Right hindlimb (tissue), 1 donor: ENCODE results near the gene SRM.
"Not testable (repeated sequence)": the region's sequence is repeated elsewhere in the genome, so short reads cannot be mapped to it uniquely, and the experiment has no call there.

Experiments
- DNase-seq: peaks from one replicate; pipeline ENCODE4 v3.0.0-alpha.2; 2018

The SRM gene

GRCh38 chr1:11059968-11060830 is at the start of gene SRM:
Gene SRM, minus strand, starts transcription at chr1:11060018. Its CDS starts 75 bp downstream, at chr1:11059943.
- DNase-seq: peak; percentile 94

GRCh38 chr1:11109047-11109760 is 49.4 kb upstream of the SRM start:
- DNase-seq: no peak

DNA sequence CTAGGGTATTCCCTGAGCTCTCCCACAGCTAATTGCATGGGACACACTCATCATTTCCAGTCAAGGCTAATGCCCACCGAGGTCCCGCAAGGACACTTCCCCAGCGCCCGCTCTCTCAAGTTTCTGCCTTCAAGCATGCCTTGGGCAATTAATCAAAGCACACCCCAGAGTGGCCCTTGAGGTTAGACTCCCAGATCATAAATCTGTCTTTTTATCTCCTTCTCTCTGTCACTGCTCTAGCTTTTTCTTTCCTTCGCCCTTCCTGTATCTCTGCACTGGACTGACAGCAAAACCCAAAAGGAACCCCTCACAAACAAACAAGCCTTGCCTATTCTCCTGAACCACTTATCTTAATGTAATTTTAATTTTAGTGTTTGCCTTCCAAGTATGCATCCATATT is 47.8 kb upstream of the SRM start:
- no peak for DNase-seq

DNA sequence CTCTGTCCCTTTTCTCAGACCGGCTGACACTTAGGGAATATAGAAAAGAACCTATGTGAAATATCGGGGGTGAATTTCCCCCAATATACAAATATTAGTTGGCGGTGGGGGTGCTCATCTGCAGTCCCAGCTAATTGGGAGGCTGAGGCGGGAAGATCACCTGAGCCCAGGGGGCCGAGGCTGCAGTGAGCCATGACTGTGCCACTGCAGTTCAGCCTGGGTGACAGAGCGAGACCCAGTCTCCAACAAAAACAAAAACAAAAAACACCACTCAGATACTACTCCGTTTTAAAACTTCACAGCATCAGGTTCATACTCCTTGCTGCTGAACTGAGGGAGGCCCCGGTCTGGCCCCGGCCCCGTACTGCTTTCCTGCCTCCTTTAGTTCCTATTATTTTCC is 45.8 kb upstream of the SRM start:
- no peak for DNase-seq

DNA sequence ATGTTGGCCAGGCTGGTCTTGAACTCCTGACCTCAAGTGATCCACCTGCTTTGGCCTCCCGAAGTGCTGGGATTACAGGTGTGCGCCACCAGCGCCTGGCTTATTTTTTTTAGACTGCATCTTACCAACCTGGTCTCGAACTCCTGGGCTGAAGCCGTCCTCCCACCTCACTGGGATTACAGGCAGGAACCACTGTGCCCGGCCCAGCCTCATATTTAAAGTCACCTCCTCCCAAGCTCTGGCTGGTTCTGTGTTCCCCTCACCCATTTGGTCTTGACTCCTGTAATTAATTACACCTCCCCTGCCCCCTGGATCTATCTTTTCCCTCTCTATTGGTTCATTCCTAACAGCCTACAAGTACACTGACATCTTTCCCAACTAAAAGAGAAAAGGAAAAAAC is 41.5 kb upstream of the SRM start:
- DNase-seq: no peak

GRCh38 chr1:11100806-11101205 is 41.0 kb upstream of the SRM start:
- not testable (repeated sequence) for DNase-seq

DNA sequence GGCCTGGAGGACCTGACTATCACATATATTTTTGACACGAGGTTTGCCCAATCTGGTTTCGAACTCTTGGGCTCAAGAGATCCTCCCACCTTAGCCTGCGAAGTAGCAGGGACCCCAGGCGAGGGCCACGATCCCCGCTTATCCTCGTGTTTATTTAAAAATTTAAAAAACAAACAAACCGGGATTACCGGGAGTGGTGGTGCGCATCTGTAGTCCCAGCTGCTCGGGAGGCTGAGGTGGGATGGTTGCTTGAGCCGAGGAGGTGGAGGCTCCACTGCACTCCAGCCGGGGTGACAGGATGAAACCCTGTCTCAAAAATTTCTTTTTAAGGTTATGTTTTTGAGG is 40.3 kb upstream of the SRM start:
- DNase-seq: no peak

GRCh38 chr1:11099310-11100148 is 39.7 kb upstream of the SRM start, which contains the start of gene EXOSC10:
Gene EXOSC10, minus strand, starts transcription at chr1:11099869. Its CDS starts 38 bp downstream, at chr1:11099831.
- peak; percentile 94 for DNase-seq

DNA sequence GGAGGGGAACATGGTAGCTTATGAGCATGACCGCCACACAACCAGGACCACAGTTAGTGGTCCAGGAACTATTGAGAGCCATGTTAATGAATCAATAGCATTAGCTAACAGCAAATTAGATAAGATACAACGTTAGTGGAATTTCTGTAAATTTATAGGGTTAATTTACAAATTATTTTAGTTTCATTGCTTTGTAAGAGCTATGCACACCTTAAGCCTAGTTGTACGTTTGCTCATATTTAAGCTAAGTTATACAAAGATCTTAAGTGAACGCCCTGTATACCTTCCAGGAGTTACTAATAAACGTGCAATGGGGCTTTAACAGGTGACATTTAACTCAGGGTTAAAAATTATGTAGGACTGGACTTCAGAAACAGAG is 39.1 kb upstream of the SRM start:
- DNase-seq: no peak

DNA sequence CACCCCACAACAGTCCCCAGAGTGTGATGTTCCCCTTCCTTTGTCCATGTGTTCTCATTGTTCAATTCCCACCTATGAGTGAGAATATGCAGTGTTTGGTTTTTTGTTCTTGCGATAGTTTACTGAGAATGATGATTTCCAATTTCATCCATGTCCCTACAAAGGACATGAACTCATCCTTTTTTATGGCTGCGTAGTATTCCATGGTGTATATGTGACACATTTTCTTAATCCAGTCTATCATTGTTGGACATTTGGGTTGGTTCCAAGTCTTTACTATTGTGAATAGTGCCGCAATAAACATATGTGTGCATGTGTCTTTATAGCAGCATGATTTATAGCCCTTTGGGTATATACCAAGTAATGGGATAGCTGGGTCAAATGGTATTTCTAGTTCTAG is 24.0 kb upstream of the SRM start:
- not testable (repeated sequence) for DNase-seq

DNA sequence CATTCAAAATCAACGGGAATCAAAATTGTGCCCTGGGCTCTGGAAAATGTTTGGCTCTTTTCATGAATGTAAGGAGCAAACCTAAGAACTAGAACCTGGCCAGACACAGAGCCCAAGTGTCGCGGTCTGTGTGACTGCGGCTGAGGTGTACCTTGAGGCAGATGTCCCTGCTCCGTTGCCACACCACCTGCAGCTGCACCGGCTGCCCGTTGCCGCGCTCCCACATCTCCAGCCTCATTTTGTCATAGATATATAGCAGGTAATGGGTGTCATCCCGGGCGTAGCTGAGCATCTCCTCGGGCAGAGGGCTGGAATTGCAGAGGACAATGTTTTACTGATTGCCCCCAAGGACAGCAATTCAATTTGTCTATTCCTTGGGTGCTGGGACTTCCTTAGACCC is 21.1 kb upstream of the SRM start:
- DNase-seq: no peak

DNA sequence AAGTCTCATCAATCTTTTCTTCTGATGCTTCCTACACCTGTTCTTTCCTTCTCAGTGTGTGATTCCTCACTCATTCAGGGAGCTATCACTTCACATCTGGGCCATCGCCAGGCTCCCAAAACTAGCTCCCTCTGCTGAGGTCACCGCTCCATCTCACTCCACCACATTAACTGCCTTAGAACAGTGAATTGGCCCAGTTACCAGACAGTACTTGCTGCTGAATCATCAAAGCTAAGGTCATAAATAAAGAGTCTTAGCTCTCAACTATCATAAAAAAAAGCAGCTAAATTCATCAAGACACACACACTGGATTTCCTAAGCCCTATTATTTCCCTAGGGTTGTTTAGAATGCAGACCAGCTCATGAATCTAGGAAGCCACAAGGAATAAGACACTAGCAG is 18.8 kb upstream of the SRM start:
- DNase-seq: no peak

GRCh38 chr1:11073398-11073797 is 13.6 kb upstream of the SRM start:
- not testable (repeated sequence) for DNase-seq

DNA sequence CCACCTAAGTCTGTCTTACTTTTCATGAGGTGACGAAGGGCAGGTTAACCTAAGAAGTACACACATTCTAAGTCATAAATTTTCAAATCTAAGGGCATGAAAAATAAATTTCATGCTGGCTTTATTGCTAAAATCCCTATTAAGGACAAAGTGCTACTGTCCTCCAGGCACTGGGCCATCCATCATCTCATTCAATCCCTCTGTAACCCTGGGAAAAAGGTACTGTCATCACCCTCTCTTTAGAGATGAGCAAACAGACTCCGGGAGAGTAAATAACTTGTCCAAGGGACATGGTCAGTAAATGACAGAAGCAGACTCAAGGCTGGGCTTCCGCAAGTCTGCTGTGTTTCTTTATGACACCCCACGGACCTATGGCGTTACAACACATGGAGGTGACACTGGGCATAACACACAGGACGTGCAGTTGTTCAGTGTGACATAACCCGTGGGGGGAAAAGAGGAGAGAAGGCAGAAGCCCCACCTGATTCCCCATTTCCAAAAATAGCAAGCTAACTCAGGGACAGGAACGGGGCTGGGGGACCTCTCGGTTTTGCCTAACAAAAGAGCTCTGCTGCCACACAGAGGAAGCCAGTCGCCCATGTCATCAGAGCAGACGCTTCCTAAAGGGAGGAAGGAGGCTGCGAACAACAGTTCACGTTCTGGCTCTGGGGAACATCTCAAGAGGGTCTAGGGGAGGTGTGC is 12.5 kb upstream of the SRM start:
- no peak for DNase-seq

- no peak for DNase-seq
Measured at GRCh38 chr1:11071463-11072215, 11.8 kb upstream of the SRM start.

GRCh38 chr1:11070876-11071275 is 11.1 kb upstream of the SRM start:
- DNase-seq: no peak

DNA sequence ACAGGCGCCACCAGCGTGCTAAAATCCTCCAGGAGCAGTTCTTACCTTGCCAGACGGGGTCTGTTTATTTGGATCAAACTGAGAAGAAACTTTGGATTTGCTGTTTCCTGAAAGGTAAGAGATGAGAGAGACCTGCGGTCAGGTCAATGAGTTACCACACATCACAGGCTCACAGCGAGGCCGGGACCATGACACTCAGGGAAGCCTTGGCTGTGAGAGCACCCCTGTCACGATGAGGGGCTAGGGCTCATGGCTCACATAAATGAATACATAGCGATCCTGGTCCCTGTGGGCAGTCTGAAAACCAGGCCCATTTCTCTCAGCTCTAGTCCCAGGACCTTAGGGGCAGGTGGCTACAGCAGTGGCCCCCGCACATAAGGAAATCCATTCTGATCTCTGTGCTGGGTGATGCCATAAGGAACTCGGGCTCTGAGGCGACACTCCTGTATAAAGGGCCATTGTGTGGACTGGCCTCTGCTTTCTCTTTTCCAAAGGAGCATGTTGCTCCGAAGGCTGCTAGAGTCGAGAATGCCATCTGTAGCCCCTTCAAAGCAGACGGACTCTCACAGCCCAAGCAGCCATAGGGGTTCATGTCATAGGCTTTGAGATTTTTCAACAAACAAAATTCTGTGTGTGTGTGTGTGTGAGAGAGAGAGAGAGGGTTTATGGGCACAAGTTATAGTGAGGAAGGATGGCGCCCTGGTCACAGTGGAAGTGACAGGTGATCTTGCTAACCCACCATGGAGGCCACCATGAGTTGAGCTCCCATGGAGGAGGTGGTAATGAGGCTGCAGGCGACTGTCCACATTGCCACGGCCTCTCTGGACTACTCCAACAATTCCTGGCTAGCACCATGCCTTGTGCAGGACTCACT is 9.0 kb upstream of the SRM start:
- no peak for DNase-seq

GRCh38 chr1:11067716-11068599 is 8.1 kb upstream of the SRM start:
- no peak for DNase-seq

GRCh38 chr1:11065796-11066195 is 6.0 kb upstream of the SRM start:
- no peak for DNase-seq

DNA sequence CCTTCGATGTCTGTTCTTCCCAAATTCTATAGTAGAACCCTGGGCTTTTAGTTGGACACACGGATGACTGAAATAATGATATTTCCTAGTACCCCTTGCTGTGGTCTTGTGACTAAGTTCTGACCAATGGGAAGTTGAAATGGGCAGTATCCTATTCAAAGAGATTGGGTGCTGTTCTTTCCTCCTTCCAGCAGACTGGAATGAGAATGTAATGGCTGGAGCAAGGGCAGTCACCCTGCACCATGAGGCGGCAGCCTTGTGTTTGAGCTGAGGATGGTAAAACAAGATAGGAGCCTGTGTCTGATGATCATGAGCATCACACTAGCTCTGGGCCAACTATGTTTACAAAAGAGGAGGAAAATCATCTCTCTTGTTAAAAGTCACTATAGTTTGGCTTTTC is 5.1 kb upstream of the SRM start:
- no peak for DNase-seq
